ENCODE results near the gene TMEM175.
"Not testable (repeated sequence)": the region's sequence is repeated elsewhere in the genome, so short reads cannot be mapped to it uniquely, and the experiment has no call there.

The TMEM175 gene

GRCh38 chr4:931194-931959, 883 bp upstream of the TMEM175 start:
- Histone ChIP-seq H3K27me3 (ENCODE audit: control insufficient read depth in 1 of 2, insufficient read depth in 2 of 2, low read length in 2 of 2) (no peaks in the 10 kb centered on the region), H3K9ac (ENCODE audit: low read length) (peak overlapping the region; percentile 82), H3K4me1 (ENCODE audit: insufficient read depth, low read length) (peaks cover 41% of the 10 kb centered on the region), H3K27ac (ENCODE audit: low read depth, low read length) (peak overlapping the region; percentile 96), H3K4me3 (ENCODE audit: low read depth in 1 of 2, low read length in 2 of 2) (peak overlapping the region; percentile 94 to 100), H3K9me3 (ENCODE audit: low read length) (no peaks in the 10 kb centered on the region), H3K36me3 (ENCODE audit: insufficient read depth, low read length) (no peaks in the 10 kb centered on the region)

GRCh38 chr4:932713-933070, 432 bp downstream of the TMEM175 start:
- peak overlapping the region; percentile 96 for H3K9ac ChIP-seq (ENCODE audit: low read length)
- H3K4me1 ChIP-seq (ENCODE audit: insufficient read depth, low read length), result peaks cover 41% of the 10 kb centered on the region
- peak overlapping the region; percentile 94 to 100 for H3K4me3 ChIP-seq (ENCODE audit: low read depth in 1 of 2, low read length in 2 of 2)
- peak overlapping the region; percentile 96 for H3K27ac ChIP-seq (ENCODE audit: low read depth, low read length)
- no peaks in the 10 kb centered on the region for H3K36me3 ChIP-seq (ENCODE audit: insufficient read depth, low read length)
- no peaks in the 10 kb centered on the region for H3K27me3 ChIP-seq (ENCODE audit: control insufficient read depth in 1 of 2, insufficient read depth in 2 of 2, low read length in 2 of 2)
- no peaks in the 10 kb centered on the region for H3K9me3 ChIP-seq (ENCODE audit: low read length)

- H3K9me3 ChIP-seq (ENCODE audit: low read length); H3K4me3 ChIP-seq (ENCODE audit: low read depth in 1 of 2, low read length in 2 of 2); H3K4me1 ChIP-seq (ENCODE audit: insufficient read depth, low read length); H3K27me3 ChIP-seq (ENCODE audit: control insufficient read depth in 1 of 2, insufficient read depth in 2 of 2, low read length in 2 of 2); H3K27ac ChIP-seq (ENCODE audit: low read depth, low read length); H3K36me3 ChIP-seq (ENCODE audit: insufficient read depth, low read length); H3K9ac ChIP-seq (ENCODE audit: low read length): not testable (repeated sequence)
Measured at GRCh38 chr4:939508-939907, 7.2 kb downstream of the TMEM175 start.

GRCh38 chr4:945274-946102, 13.2 kb downstream of the TMEM175 start:
- H3K4me3 ChIP-seq (ENCODE audit: low read depth in 1 of 2, low read length in 2 of 2), result no peak overlapping the region
- H3K27ac ChIP-seq (ENCODE audit: low read depth, low read length), result no peak overlapping the region
- no peaks in the 10 kb centered on the region for H3K4me1 ChIP-seq (ENCODE audit: insufficient read depth, low read length)
- no peaks in the 10 kb centered on the region for H3K36me3 ChIP-seq (ENCODE audit: insufficient read depth, low read length)
- H3K9me3 ChIP-seq (ENCODE audit: low read length), result no peaks in the 10 kb centered on the region
- H3K9ac ChIP-seq (ENCODE audit: low read length), result no peak overlapping the region
- H3K27me3 ChIP-seq (ENCODE audit: control insufficient read depth in 1 of 2, insufficient read depth in 2 of 2, low read length in 2 of 2), result no peaks in the 10 kb centered on the region

GRCh38 chr4:946103-946450, 13.8 kb downstream of the TMEM175 start:
- Histone ChIP-seq H3K27me3 (ENCODE audit: control insufficient read depth in 1 of 2, insufficient read depth in 2 of 2, low read length in 2 of 2) (no peaks in the 10 kb centered on the region), H3K36me3 (ENCODE audit: insufficient read depth, low read length) (no peaks in the 10 kb centered on the region), H3K9ac (ENCODE audit: low read length) (no peak overlapping the region), H3K4me1 (ENCODE audit: insufficient read depth, low read length) (no peaks in the 10 kb centered on the region), H3K4me3 (ENCODE audit: low read depth in 1 of 2, low read length in 2 of 2) (no peak overlapping the region), H3K9me3 (ENCODE audit: low read length) (no peaks in the 10 kb centered on the region), H3K27ac (ENCODE audit: low read depth, low read length) (no peak overlapping the region)

GRCh38 chr4:946517-947471, 14.5 kb downstream of the TMEM175 start:
- Histone ChIP-seq H3K4me3 (ENCODE audit: low read depth in 1 of 2, low read length in 2 of 2) (no peak overlapping the region), H3K9ac (ENCODE audit: low read length) (no peak overlapping the region), H3K27ac (ENCODE audit: low read depth, low read length) (no peak overlapping the region), H3K27me3 (ENCODE audit: control insufficient read depth in 1 of 2, insufficient read depth in 2 of 2, low read length in 2 of 2) (no peaks in the 10 kb centered on the region), H3K4me1 (ENCODE audit: insufficient read depth, low read length) (no peaks in the 10 kb centered on the region), H3K9me3 (ENCODE audit: low read length) (no peaks in the 10 kb centered on the region), H3K36me3 (ENCODE audit: insufficient read depth, low read length) (no peaks in the 10 kb centered on the region)

GRCh38 chr4:947491-947971, 15.3 kb downstream of the TMEM175 start:
- no peak overlapping the region for H3K9ac ChIP-seq (ENCODE audit: low read length)
- no peaks in the 10 kb centered on the region for H3K36me3 ChIP-seq (ENCODE audit: insufficient read depth, low read length)
- no peak overlapping the region for H3K4me3 ChIP-seq (ENCODE audit: low read depth in 1 of 2, low read length in 2 of 2)
- no peaks in the 10 kb centered on the region for H3K4me1 ChIP-seq (ENCODE audit: insufficient read depth, low read length)
- H3K9me3 ChIP-seq (ENCODE audit: low read length), result no peaks in the 10 kb centered on the region
- H3K27ac ChIP-seq (ENCODE audit: low read depth, low read length), result no peak overlapping the region
- no peaks in the 10 kb centered on the region for H3K27me3 ChIP-seq (ENCODE audit: control insufficient read depth in 1 of 2, insufficient read depth in 2 of 2, low read length in 2 of 2)

GRCh38 chr4:948101-948935, 16.1 kb downstream of the TMEM175 start:
- no peaks in the 10 kb centered on the region for H3K36me3 ChIP-seq (ENCODE audit: insufficient read depth, low read length)
- no peaks in the 10 kb centered on the region for H3K4me1 ChIP-seq (ENCODE audit: insufficient read depth, low read length)
- H3K9ac ChIP-seq (ENCODE audit: low read length), result no peak overlapping the region
- H3K27me3 ChIP-seq (ENCODE audit: control insufficient read depth in 1 of 2, insufficient read depth in 2 of 2, low read length in 2 of 2), result no peaks in the 10 kb centered on the region
- no peak overlapping the region for H3K27ac ChIP-seq (ENCODE audit: low read depth, low read length)
- no peaks in the 10 kb centered on the region for H3K9me3 ChIP-seq (ENCODE audit: low read length)
- no peak overlapping the region for H3K4me3 ChIP-seq (ENCODE audit: low read depth in 1 of 2, low read length in 2 of 2)

GRCh38 chr4:948936-949300, 16.7 kb downstream of the TMEM175 start:
- Histone ChIP-seq H3K9ac (ENCODE audit: low read length) (no peak overlapping the region), H3K4me3 (ENCODE audit: low read depth in 1 of 2, low read length in 2 of 2) (no peak overlapping the region), H3K4me1 (ENCODE audit: insufficient read depth, low read length) (no peaks in the 10 kb centered on the region), H3K27ac (ENCODE audit: low read depth, low read length) (no peak overlapping the region), H3K9me3 (ENCODE audit: low read length) (no peaks in the 10 kb centered on the region), H3K27me3 (ENCODE audit: control insufficient read depth in 1 of 2, insufficient read depth in 2 of 2, low read length in 2 of 2) (no peaks in the 10 kb centered on the region), H3K36me3 (ENCODE audit: insufficient read depth, low read length) (no peaks in the 10 kb centered on the region)

- H3K4me1 ChIP-seq (ENCODE audit: insufficient read depth, low read length), result no peaks in the 10 kb centered on the region
- H3K36me3 ChIP-seq (ENCODE audit: insufficient read depth, low read length), result peaks cover 2% of the 10 kb centered on the region
Measured at GRCh38 chr4:949656-950055, 17.4 kb downstream of the TMEM175 start.

More at GRCh38 chr4:949656-950055, 17.4 kb downstream of the TMEM175 start:
- Histone ChIP-seq H3K9ac (ENCODE audit: low read length) (no peak overlapping the region), H3K9me3 (ENCODE audit: low read length) (no peaks in the 10 kb centered on the region), H3K27ac (ENCODE audit: low read depth, low read length) (no peak overlapping the region), H3K27me3 (ENCODE audit: control insufficient read depth in 1 of 2, insufficient read depth in 2 of 2, low read length in 2 of 2) (no peaks in the 10 kb centered on the region), H3K4me3 (ENCODE audit: low read depth in 1 of 2, low read length in 2 of 2) (no peak overlapping the region)

All from muscle layer of colon (tissue), 2 donors.